ENCODE measurements around the gene TNFRSF4. TPM values are rescaled to one million over a fixed set of nuclear protein-coding genes. Genes with fewer than 3 reads are reported as not detected.

Gene TNFRSF4
- total RNA-seq, 1 experiment from 2014 or later: 0.62 TPM

GRCh38 chr1:1185101-1185765 lies 28.7 kb downstream of the TNFRSF4 start:
- ATAC-seq: peak; percentile 31; the same call in 1 of the 2 replicates
- no TSS peak for BruUV-seq (replicated peaks)
- in situ Hi-C loops (cut with HindIII; ENCODE audit: low pct_unique_long_range_greater_than_20kb, low sequenced_read_pairs): no loop called here

More at GRCh38 chr1:1185101-1185765, 28.7 kb downstream of the TNFRSF4 start:
- ChIA-PET CTCF (no interaction called here), POLR2A (no interaction called here)
- Histone ChIP-seq H3K4me3 (ENCODE audit: low read depth in 2 of 2, low read length in 2 of 2) (no peak overlapping the region), H3K9me3 (ENCODE audit: control insufficient read depth, insufficient read depth, low read depth, low read length) (no peaks in the 10 kb centered on the region), H3K27ac (ENCODE audit: low read length) (no peak overlapping the region), H3K36me3 (ENCODE audit: control insufficient read depth, insufficient read depth, low read length) (no peaks in the 10 kb centered on the region), H3K4me1 (ENCODE audit: control insufficient read depth, insufficient read depth, low read length) (no peaks in the 10 kb centered on the region), H3K27me3 (ENCODE audit: control insufficient read depth, insufficient read depth, low read length) (no peaks in the 10 kb centered on the region)
- no peak for DNase-seq (ENCODE audit: low read depth, low spot score)
- intact Hi-C loops (cut with micrococcal nuclease; ENCODE audit: unreplicated experiment): loop anchor here (10.0 kb wide), 1 partner anchor 60 kb away; no protein-coding TSS in a partner anchor
- TF ChIP-seq CTCF (IDR thresholded peaks at IDR 0.05) (no peak), REST (IDR thresholded peaks at IDR 0.05; ENCODE audit: insufficient read depth in 1 of 2, low read depth in 2 of 2, low read length in 1 of 2) (no peak), POLR2AphosphoS5 (IDR thresholded peaks at IDR 0.05; ENCODE audit: low read depth, low read length) (no peak)

All from Panc1 (cell line).